NCI-H1930 (cell line): ENCODE results near the gene SLC14A1.

Experiments
- DNase-seq, 2 experiments: peaks; one replicate each; lab custom pipeline; 2025; lab: John Stamatoyannopoulos, UW

Gene SLC14A1

GRCh38 chr18:45801416-45802004 is 77.5 kb downstream of the SLC14A1 start:
- no peak for DNase-seq
